PFSK-1 (cell line): ENCODE measurements around the gene ZXDC.

ENCODE experiments used
- FOXP2 ChIP-seq: optimal IDR thresholded peaks from 2 replicates; pipeline ENCODE3; 2011; ENCODE audit warnings: borderline replicate concordance, control low read depth, inconsistent platforms; ENCODE audit not compliant: insufficient read depth; ENCODE audit errors: extremely low read length, extremely low read depth
- POLR2AphosphoS5 ChIP-seq: IDR thresholded peaks from 2 replicates; pipeline ENCODE4 v1.6.1; 2012; ENCODE audit warnings: low read depth, mild to moderate bottlenecking, control low read depth, low read length, moderate library complexity
- REST ChIP-seq, 2 experiments: IDR thresholded peaks; 2 replicates each; pipeline versions ENCODE4 v1.6.1 to v1.8.0; 2011 to 2012; ENCODE audit warnings: low read depth in 2 of 2, low read length in 2 of 2, control low read depth in 1 of 2, inconsistent platforms in 1 of 2, mild to moderate bottlenecking in 1 of 2, moderate library complexity in 1 of 2; ENCODE audit not compliant: insufficient read depth in 1 of 2
- SIN3A ChIP-seq: IDR thresholded peaks from 2 replicates; pipeline ENCODE4 v1.6.1; 2012; ENCODE audit warnings: mild to moderate bottlenecking, low read length, moderate library complexity, borderline replicate concordance; ENCODE audit not compliant: insufficient read depth
- TAF1 ChIP-seq: IDR thresholded peaks from 2 replicates; pipeline ENCODE4 v1.6.1; 2012; ENCODE audit warnings: low read length, control low read depth, borderline replicate concordance; ENCODE audit not compliant: insufficient read depth

DNA sequence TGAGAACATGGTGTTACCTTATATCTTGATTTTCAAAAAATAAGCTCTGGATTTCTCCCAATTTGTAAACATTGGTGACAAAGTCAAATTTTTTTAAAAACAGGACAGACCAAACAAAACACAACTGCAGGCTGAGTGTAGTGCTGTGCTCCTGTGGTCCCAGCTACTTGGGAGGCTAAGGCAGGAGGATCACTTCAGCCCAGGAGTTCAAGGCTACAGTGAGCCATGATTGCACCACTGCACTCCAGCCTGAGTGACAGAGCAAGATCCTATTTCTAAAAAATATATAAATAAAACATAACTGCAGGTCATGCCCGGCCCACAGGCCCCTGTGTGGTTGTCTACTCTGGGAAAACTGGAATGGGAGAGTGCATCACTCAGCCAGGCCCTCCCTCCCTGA lies 4.0 kb upstream of the ZXDC start:
- TF ChIP-seq POLR2AphosphoS5 = no peak
- no peak for TF ChIP-seq SIN3A
- TF ChIP-seq REST (IDR thresholded peaks at IDR 0.05; ENCODE audit: insufficient read depth in 1 of 2, low read depth in 2 of 2, low read length in 2 of 2) = no peak
- TF ChIP-seq TAF1 = no peak
- no peak for TF ChIP-seq FOXP2
